Hepatocyte (in vitro differentiated cells): Measurements from ENCODE around the gene TUBD1. TPM values are rescaled to one million over a fixed set of nuclear protein-coding genes. Genes with fewer than 3 reads are reported as not detected.
"Not testable (repeated sequence)": the region's sequence is repeated elsewhere in the genome, so short reads cannot be mapped to it uniquely, and the experiment has no call there.

ENCODE experiments used
- DNase-seq: peaks from one replicate; pipeline ENCODE4 v3.0.0-alpha.2; 2016; ENCODE audit warnings: low spot score
- H2AFZ ChIP-seq: fragments of 200-600 bp; sonication (generic); 2 replicates; pipeline ENCODE4 v1.6.0; 2016; ENCODE audit warnings: antibody characterized with exemption, mild to moderate bottlenecking
- H3K27ac ChIP-seq: fragments of 200-600 bp; sonication (generic); 2 replicates; pipeline ENCODE4 v1.5.1; 2016; ENCODE audit warnings: mild to moderate bottlenecking
- H3K27me3 ChIP-seq: fragments of 200-600 bp; sonication (generic); 2 replicates; pipeline ENCODE4 v1.6.1; 2016
- H3K36me3 ChIP-seq: fragments of 200-600 bp; sonication (generic); replicated peaks from 2 replicates; pipeline ENCODE4 v1.5.1; 2016; ENCODE audit warnings: low read depth; ENCODE audit not compliant: insufficient read depth
- H3K4me1 ChIP-seq: fragments of 200-600 bp; sonication (generic); 2 replicates; pipeline ENCODE4 v1.5.1; 2016; ENCODE audit warnings: mild to moderate bottlenecking, moderate library complexity; ENCODE audit not compliant: insufficient read depth
- H3K4me2 ChIP-seq: fragments of 200-600 bp; sonication (generic); 2 replicates; pipeline ENCODE4 v1.6.0; 2016
- H3K4me3 ChIP-seq: fragments of 200-600 bp; sonication (generic); 2 replicates; pipeline ENCODE4 v1.5.1; 2016; ENCODE audit warnings: mild to moderate bottlenecking
- H3K79me2 ChIP-seq: fragments of 200-600 bp; sonication (generic); 2 replicates; pipeline ENCODE4 v1.6.0; 2017; ENCODE audit warnings: mild to moderate bottlenecking
- H3K9me2 ChIP-seq: fragments of 200-600 bp; sonication (generic); replicated peaks from 2 replicates; pipeline ENCODE4 v1.6.0; 2017; ENCODE audit warnings: mild to moderate bottlenecking; ENCODE audit not compliant: insufficient read depth
- H3K9me3 ChIP-seq: fragments of 200-600 bp; sonication (generic); 2 replicates; pipeline ENCODE4 v1.5.1; 2016; ENCODE audit warnings: low read depth, mild to moderate bottlenecking
- H4K20me1 ChIP-seq: fragments of 200-600 bp; sonication (generic); 2 replicates; pipeline ENCODE4 v1.6.0; 2016; ENCODE audit warnings: mild to moderate bottlenecking; ENCODE audit not compliant: insufficient read depth, poor library complexity, severe bottlenecking
- EZH2 ChIP-seq: fragments of 200-600 bp; sonication (generic); IDR thresholded peaks from 2 replicates; pipeline ENCODE4 v1.6.1; 2016; ENCODE audit warnings: antibody characterized with exemption, mild to moderate bottlenecking, borderline replicate concordance
- EZH2phosphoT487 ChIP-seq: fragments of 200-600 bp; sonication (generic); IDR thresholded peaks from one replicate; pipeline ENCODE4 v1.6.1; 2018; ENCODE audit warnings: antibody characterized with exemption, mild to moderate bottlenecking, low read depth, moderate library complexity; ENCODE audit not compliant: unreplicated experiment, severe bottlenecking
- WGBS: methylation state at CpG from one replicate; pipeline ENCODE4 v1.1.6; 2016; ENCODE audit warnings: low lambda C conversion rate; ENCODE audit errors: missing lambda C conversion rate; 5-methylcytosine and 5-hydroxymethylcytosine counted together
- polyA plus RNA-seq: library from polyadenylated mRNA; unstranded; fragments of >200 nt; fragmentation: Nextera tagmentation; extraction: Ambion mirVana; gene quantifications from 2 replicates; pipeline ENCODE4 v1.2.1, GENCODE V29; 2016
- total RNA-seq: library from RNA; depleted of rRNA; stranded (reverse); fragments of >200 nt; gene quantifications from 2 replicates; pipeline ENCODE4 v1.2.3, GENCODE V29; 2014
- TF ChIP-seq, protein P1 (sequence below): fragments of 200-600 bp; sonication (generic); IDR thresholded peaks from 2 replicates; pipeline ENCODE4 v1.5.1; 2016; ENCODE audit warnings: antibody characterized with exemption, mild to moderate bottlenecking; ENCODE audit not compliant: poor library complexity

The TUBD1 gene
- total and polyA plus RNA-seq, 2 experiments from 2014 or later, result 11.8 to 12.0 TPM

DNA sequence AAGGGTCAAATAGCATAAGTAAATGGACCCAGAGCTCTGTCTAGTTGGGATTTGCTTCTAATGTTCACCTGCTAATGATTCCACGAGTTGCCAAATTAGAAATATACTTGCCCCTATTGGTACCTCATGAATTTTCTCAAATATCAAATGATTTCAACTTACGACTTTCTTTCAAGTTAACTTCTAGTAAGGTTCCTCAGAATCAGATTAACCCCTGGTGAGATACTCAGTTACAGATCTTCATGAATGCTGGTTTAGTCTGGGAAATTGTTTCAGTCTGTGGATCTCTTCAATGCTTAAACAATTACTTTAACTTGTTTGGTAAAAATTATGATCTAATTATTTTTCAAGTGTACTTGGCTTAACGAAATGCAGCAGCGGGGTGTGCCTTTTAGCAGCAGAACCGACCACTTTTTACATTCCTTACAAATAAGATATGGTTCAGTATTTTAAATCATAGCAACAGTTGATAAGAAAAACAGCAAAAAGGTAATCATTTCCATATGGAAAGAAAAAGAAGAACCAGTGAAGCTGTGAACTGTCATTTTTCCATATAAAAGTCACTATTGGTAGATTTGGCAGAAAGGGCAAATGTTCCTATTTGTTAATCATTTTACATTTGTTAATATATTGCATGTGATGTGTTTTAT, 34.5 kb downstream of the TUBD1 start:
- TF ChIP-seq EZH2phosphoT487 (no peak), EZH2 (no peak)
- TF ChIP-seq, protein P1, sequence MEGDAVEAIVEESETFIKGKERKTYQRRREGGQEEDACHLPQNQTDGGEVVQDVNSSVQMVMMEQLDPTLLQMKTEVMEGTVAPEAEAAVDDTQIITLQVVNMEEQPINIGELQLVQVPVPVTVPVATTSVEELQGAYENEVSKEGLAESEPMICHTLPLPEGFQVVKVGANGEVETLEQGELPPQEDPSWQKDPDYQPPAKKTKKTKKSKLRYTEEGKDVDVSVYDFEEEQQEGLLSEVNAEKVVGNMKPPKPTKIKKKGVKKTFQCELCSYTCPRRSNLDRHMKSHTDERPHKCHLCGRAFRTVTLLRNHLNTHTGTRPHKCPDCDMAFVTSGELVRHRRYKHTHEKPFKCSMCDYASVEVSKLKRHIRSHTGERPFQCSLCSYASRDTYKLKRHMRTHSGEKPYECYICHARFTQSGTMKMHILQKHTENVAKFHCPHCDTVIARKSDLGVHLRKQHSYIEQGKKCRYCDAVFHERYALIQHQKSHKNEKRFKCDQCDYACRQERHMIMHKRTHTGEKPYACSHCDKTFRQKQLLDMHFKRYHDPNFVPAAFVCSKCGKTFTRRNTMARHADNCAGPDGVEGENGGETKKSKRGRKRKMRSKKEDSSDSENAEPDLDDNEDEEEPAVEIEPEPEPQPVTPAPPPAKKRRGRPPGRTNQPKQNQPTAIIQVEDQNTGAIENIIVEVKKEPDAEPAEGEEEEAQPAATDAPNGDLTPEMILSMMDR, result no peak
- H3K4me2 ChIP-seq, result no peak overlapping the region
- H3K27ac ChIP-seq, result no peak overlapping the region
- no peaks in the 10 kb centered on the region for H3K27me3 ChIP-seq
- H3K9me3 ChIP-seq, result no peaks in the 10 kb centered on the region
- no peaks in the 10 kb centered on the region for H3K9me2 ChIP-seq
- H4K20me1 ChIP-seq, result no peaks in the 10 kb centered on the region
- no peak overlapping the region for H2AFZ ChIP-seq
- H3K79me2 ChIP-seq, result no peaks in the 10 kb centered on the region
- 68% methylated on average over 5 of the region's 5 CpGs for WGBS
- H3K36me3 ChIP-seq, result no peaks in the 10 kb centered on the region
- H3K4me3 ChIP-seq, result no peak overlapping the region
- peaks cover 4% of the 10 kb centered on the region for H3K4me1 ChIP-seq
- no peak for DNase-seq

GRCh38 chr17:59856859-59857794, 35.6 kb downstream of the TUBD1 start:
- no peaks in the 10 kb centered on the region for H3K9me3 ChIP-seq
- H3K36me3 ChIP-seq, result no peaks in the 10 kb centered on the region
- no peaks in the 10 kb centered on the region for H3K79me2 ChIP-seq
- 66% methylated on average over 3 of the region's 3 CpGs for WGBS
- DNase-seq, result no peak
- no peak overlapping the region for H3K4me3 ChIP-seq
- peaks cover 15% of the 10 kb centered on the region for H3K4me1 ChIP-seq
- TF ChIP-seq EZH2 (no peak), EZH2phosphoT487 (no peak)
- TF ChIP-seq, protein P1, result no peak
- no peaks in the 10 kb centered on the region for H3K27me3 ChIP-seq
- H3K4me2 ChIP-seq, result no peak overlapping the region
- H3K9me2 ChIP-seq, result no peaks in the 10 kb centered on the region
- no peaks in the 10 kb centered on the region for H4K20me1 ChIP-seq
- no peak overlapping the region for H2AFZ ChIP-seq
- peak overlapping the region; percentile 77 for H3K27ac ChIP-seq

DNA sequence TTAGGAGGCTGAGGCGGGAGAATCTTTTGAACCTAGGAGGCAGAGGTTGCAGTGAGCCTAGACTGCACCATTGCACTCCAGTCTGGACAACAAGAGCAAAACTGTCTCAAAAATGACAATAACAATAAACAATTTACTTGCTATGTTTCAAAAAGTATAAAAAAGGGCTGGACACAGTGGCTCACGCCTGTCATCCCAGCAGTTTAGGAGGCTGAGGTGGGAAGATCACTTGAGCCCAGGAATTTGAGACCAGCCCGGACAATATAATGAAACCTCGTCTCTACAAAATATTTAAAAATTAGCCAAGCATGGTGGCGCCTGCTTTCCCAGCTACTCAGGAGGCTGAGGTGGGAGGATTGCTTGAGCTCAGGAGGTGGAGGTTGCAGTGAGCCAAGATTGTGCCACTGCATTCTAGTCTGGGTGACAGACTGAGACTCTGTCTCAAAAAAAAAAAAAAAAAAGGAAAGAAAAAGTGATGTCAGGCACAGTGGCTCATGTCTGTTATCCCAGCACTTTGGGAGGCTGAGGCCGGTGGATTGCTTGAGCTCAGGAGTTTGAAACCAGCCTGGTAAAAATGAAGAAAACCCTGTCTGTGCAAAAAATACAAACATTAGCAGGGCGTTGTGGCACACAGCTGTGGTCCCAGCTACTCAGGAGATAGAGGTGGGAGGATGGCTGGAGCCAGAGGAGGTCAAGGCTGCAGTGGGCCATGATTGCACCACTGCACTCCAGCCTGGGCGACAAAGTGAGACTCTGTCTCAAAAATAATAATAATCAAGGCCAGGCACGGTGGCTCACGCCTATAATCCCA, 38.6 kb downstream of the TUBD1 start:
- not testable (repeated sequence) for H4K20me1 ChIP-seq, DNase-seq, H3K4me3 ChIP-seq, H3K9me3 ChIP-seq, H3K27me3 ChIP-seq, H3K79me2 ChIP-seq, H3K9me2 ChIP-seq, H3K4me2 ChIP-seq, H3K36me3 ChIP-seq, H2AFZ ChIP-seq
- peaks cover 25% of the 10 kb centered on the region for H3K4me1 ChIP-seq
- H3K27ac ChIP-seq, result peak overlapping the region; percentile 77
- WGBS, result 93% methylated on average over 10 of the region's 10 CpGs
